HCT116 (cell line): Measurements from ENCODE around the gene ERICH6. TPM values are rescaled to one million over a fixed set of nuclear protein-coding genes. Genes with fewer than 3 reads are reported as not detected.
A peak's percentile ranks its signal among the peaks of the same experiment; 100 is the strongest.

Experiments used
- ATAC-seq: fragments of 200-7000 bp; cut with Tn5 transposase; 2 replicates; pipeline ENCODE4 v1.9.1; 2020; ENCODE audit warnings: mild to moderate bottlenecking, moderate library complexity
- BruUV-seq: library from RNA; stranded (reverse); fragments of 400-500 nt; replicated peaks from 2 replicates; lab custom pipeline; 2021; lab: Mats Ljungman, UMichigan
- CTCF ChIA-PET: fragments of 300-600 bp; sonication (Branson Sonifier 250); formaldehyde crosslinking; loops from one replicate; lab custom pipeline; 2021; ENCODE audit warnings: antibody characterized with exemption; lab: Charles Lee
- POLR2A ChIA-PET: fragments of 300-600, 350-600 bp; sonication (Branson Sonifier 250); formaldehyde crosslinking; loops from one replicate; lab custom pipeline; 2021; ENCODE audit warnings: antibody characterized with exemption; lab: Charles Lee
- RAD21 ChIA-PET, 2 experiments: fragments of 300-600 bp; sonication (Branson Sonifier 250); formaldehyde crosslinking; loops; one replicate each; lab custom pipeline; 2023; ENCODE audit warnings: low total read pairs in 2 of 2; ENCODE audit not compliant: uncharacterized antibody in 2 of 2, unreplicated experiment in 2 of 2, low non-redundant PET in 1 of 2; lab: Charles Lee
- DNase-seq: peaks from one replicate; pipeline ENCODE4 v3.0.0-alpha.2; 2010; ENCODE audit warnings: low read depth, low spot score
- H2AFZ ChIP-seq: fragments of 200-600 bp; shearing (Covaris generic), sonication (generic); 2 replicates; pipeline ENCODE4 v1.6.1; 2017; ENCODE audit warnings: low read depth, mixed run types, mixed read lengths, antibody characterized with exemption, low read length; ENCODE audit not compliant: poor library complexity, severe bottlenecking
- H3K27ac ChIP-seq: 2 replicates; pipeline ENCODE4 v1.5.1; 2012; ENCODE audit warnings: low read depth, low read length
- H3K27me3 ChIP-seq: fragments of 200-600 bp; sonication (generic); 2 replicates; pipeline ENCODE4 v1.6.1; 2016; ENCODE audit warnings: mixed run types, low read length, mixed read lengths; ENCODE audit not compliant: insufficient read depth
- H3K36me3 ChIP-seq, 2 experiments: fragments of 200-500 bp in 1 of 2; fragments of 200-600 bp in 1 of 2; sonication (Bioruptor generic) in 1 of 2; sonication (generic) in 1 of 2; 2 replicates each; pipeline versions ENCODE4 v1.5.1 to v1.6.1; 2014 to 2016; ENCODE audit warnings: low read length in 2 of 2, inconsistent platforms in 1 of 2, mixed read lengths in 1 of 2, mixed run types in 1 of 2; ENCODE audit not compliant: insufficient read depth in 2 of 2, control insufficient read depth in 1 of 2
- H3K4me1 ChIP-seq, 2 experiments: fragments of 200-600 bp in 1 of 2; sonication (generic) in 1 of 2; 2 replicates each; pipeline versions ENCODE4 v1.5.1 to v1.6.1; 2012 to 2017; ENCODE audit warnings: low read length in 2 of 2, inconsistent platforms in 1 of 2, mild to moderate bottlenecking in 1 of 2, mixed read lengths in 1 of 2, mixed run types in 1 of 2, moderate library complexity in 1 of 2; ENCODE audit not compliant: insufficient read depth in 2 of 2, control insufficient read depth in 1 of 2
- H3K4me2 ChIP-seq: fragments of 200-600 bp; sonication (generic); 2 replicates; pipeline ENCODE4 v1.6.1; 2017; ENCODE audit warnings: mixed run types, low read length, mixed read lengths
- H3K4me3 ChIP-seq, 2 experiments: fragments of 200-600 bp in 1 of 2; sonication (generic) in 1 of 2; replicated peaks in 1 of 2; 2 replicates each; pipeline ENCODE4 v1.5.1; 2011 to 2016; ENCODE audit warnings: low read length in 2 of 2, control low read depth in 1 of 2, low read depth in 1 of 2, mild to moderate bottlenecking in 1 of 2, mixed read lengths in 1 of 2, mixed run types in 1 of 2
- H3K79me2 ChIP-seq: fragments of 200-600 bp; sonication (generic); 2 replicates; pipeline ENCODE4 v1.6.1; 2017; ENCODE audit warnings: mild to moderate bottlenecking, mixed run types, low read length, moderate library complexity, mixed read lengths; ENCODE audit not compliant: insufficient read depth
- H3K9ac ChIP-seq: fragments of 200-600 bp; sonication (generic); 2 replicates; pipeline ENCODE4 v1.6.1; 2016; ENCODE audit warnings: low read length, mixed read lengths
- H3K9me2 ChIP-seq: fragments of 200-600 bp; sonication (generic), shearing (Covaris generic); 2 replicates; pipeline ENCODE4 v1.6.1; 2017; ENCODE audit warnings: mixed run types, mild to moderate bottlenecking, moderate library complexity; ENCODE audit not compliant: insufficient read depth
- H3K9me3 ChIP-seq, 2 experiments: fragments of 200-500 bp in 1 of 2; fragments of 200-600 bp in 1 of 2; sonication (Bioruptor generic) in 1 of 2; sonication (generic) in 1 of 2; 2 replicates each; pipeline ENCODE4 v1.6.1; 2014 to 2017; ENCODE audit warnings: low read length in 2 of 2, mixed read lengths in 2 of 2, inconsistent platforms in 1 of 2, low read depth in 1 of 2, mild to moderate bottlenecking in 1 of 2, mixed run types in 1 of 2, moderate library complexity in 1 of 2; ENCODE audit not compliant: control insufficient read depth in 1 of 2, insufficient read depth in 1 of 2
- H4K20me1 ChIP-seq: fragments of 200-600 bp; sonication (generic), shearing (Covaris generic); 2 replicates; pipeline ENCODE4 v1.6.1; 2017; ENCODE audit warnings: mixed run types, mild to moderate bottlenecking, moderate library complexity; ENCODE audit not compliant: insufficient read depth
- CBX3 ChIP-seq: IDR thresholded peaks from 2 replicates; pipeline ENCODE4 v1.6.1; 2012; ENCODE audit warnings: low read depth
- CEBPB ChIP-seq: IDR thresholded peaks from 2 replicates; pipeline ENCODE4 v1.6.1; 2012; ENCODE audit warnings: low read depth
- ELF1 ChIP-seq: IDR thresholded peaks from 2 replicates; pipeline ENCODE4 v1.6.1; 2012; ENCODE audit warnings: low read depth, borderline replicate concordance
- EZH2 ChIP-seq: fragments of 200-600 bp; sonication (generic); IDR thresholded peaks from 2 replicates; pipeline ENCODE4 v1.6.1; 2017; ENCODE audit warnings: antibody characterized with exemption, mixed run types
- FOSL1 ChIP-seq: IDR thresholded peaks from 2 replicates; pipeline ENCODE4 v1.6.1; 2012; ENCODE audit warnings: low read depth
- JUND ChIP-seq: IDR thresholded peaks from 2 replicates; pipeline ENCODE4 v1.6.1; 2012
- MAX ChIP-seq: IDR thresholded peaks from 2 replicates; pipeline ENCODE4 v1.6.1; 2012
- POLR2AphosphoS5 ChIP-seq: IDR thresholded peaks from 2 replicates; pipeline ENCODE4 v1.6.1; 2011; ENCODE audit warnings: mild to moderate bottlenecking, low read depth, low read length, moderate library complexity
- RAD21 ChIP-seq: IDR thresholded peaks from 2 replicates; pipeline ENCODE4 v1.6.1; 2012; ENCODE audit warnings: low read depth, mild to moderate bottlenecking
- SP1 ChIP-seq: IDR thresholded peaks from 2 replicates; pipeline ENCODE4 v1.6.1; 2012; ENCODE audit warnings: low read depth
- YY1 ChIP-seq: IDR thresholded peaks from 2 replicates; pipeline ENCODE4 v1.6.1; 2011; ENCODE audit warnings: low read length, low read depth, moderate library complexity, mild to moderate bottlenecking; ENCODE audit not compliant: insufficient replicate concordance; ENCODE audit errors: extremely low read depth
- intact Hi-C: fragments of 100-400 bp; cut with micrococcal nuclease; formaldehyde crosslinking; loops from 2 replicates; pipeline ENCODE4 v1.10.0; 2022
- total RNA-seq: library from RNA; stranded (reverse); gene quantifications from one replicate; pipeline ENCODE4 v1.2.1, GENCODE V29; 2021; ENCODE audit not compliant: unreplicated experiment

Gene ERICH6
- total RNA-seq, 1 experiment from 2014 or later = not detected

GRCh38 chr3:150738688-150739087, 35.0 kb upstream of the ERICH6 start:
- H4K20me1 ChIP-seq = peaks cover 9% of the 10 kb centered on the region; the same call in 1 of the 2 replicates
- no peak overlapping the region for H3K9ac ChIP-seq
- ChIA-PET POLR2A (interaction anchor here (1.4 kb wide), 1 partner anchor 24 kb away, joined by 4 read pairs; the partner anchor contains the start of gene SIAH2), RAD21 (no interaction called here), CTCF (interaction anchor here (1.2 kb wide), 1 partner anchor 126 kb away, joined by 3 read pairs; no protein-coding TSS in a partner anchor)
- intact Hi-C loops = no loop called here
- peaks cover 27% of the 10 kb centered on the region for H3K79me2 ChIP-seq
- H3K27me3 ChIP-seq = no peaks in the 10 kb centered on the region
- peak overlapping the region; percentile 35 for H3K4me2 ChIP-seq
- no peak overlapping the region for H2AFZ ChIP-seq
- no peaks in the 10 kb centered on the region for H3K9me3 ChIP-seq
- H3K36me3 ChIP-seq = peaks cover 3 to 5% of the 10 kb centered on the region in 2 experiments; a peak in 1 of 4 replicates
- peak; percentile 38 for ATAC-seq
- H3K27ac ChIP-seq = no peak overlapping the region
- no peaks in the 10 kb centered on the region for H3K9me2 ChIP-seq
- H3K4me1 ChIP-seq = peaks cover 21 to 30% of the 10 kb centered on the region in 2 experiments
- DNase-seq = no peak
- TSS peak; percentile 25 for BruUV-seq
- no peak overlapping the region for H3K4me3 ChIP-seq
- no peak for TF ChIP-seq YY1
- no peak for TF ChIP-seq RAD21
- TF ChIP-seq ELF1 = no peak
- no peak for TF ChIP-seq CEBPB
- no peak for TF ChIP-seq EZH2
- TF ChIP-seq JUND = peak; percentile 5; the same call in 1 of the 2 replicates
- peak; percentile 23; the same call in 1 of the 2 replicates for TF ChIP-seq SP1

GRCh38 chr3:150737874-150738679, 34.4 kb upstream of the ERICH6 start:
- DNase-seq (peak; percentile 42), ATAC-seq (peak; percentile 93)
- Histone ChIP-seq H3K27me3 (no peaks in the 10 kb centered on the region), H4K20me1 (peaks cover 8% of the 10 kb centered on the region; the same call in 1 of the 2 replicates), H3K4me3 (no peak overlapping the region), H3K27ac (no peak overlapping the region), H3K4me2 (peak overlapping the region; percentile 35), H3K9me2 (no peaks in the 10 kb centered on the region), H2AFZ (no peak overlapping the region), H3K36me3 (peaks cover 3 to 5% of the 10 kb centered on the region in 2 experiments; a peak in 1 of 4 replicates), H3K79me2 (peaks cover 21% of the 10 kb centered on the region), H3K9me3 (no peaks in the 10 kb centered on the region), H3K4me1 (peaks cover 17 to 26% of the 10 kb centered on the region in 2 experiments), H3K9ac (0 out of 2 replicates have a peak overlapping the region, but pooled peaks have one; percentile 2)
- intact Hi-C loops = no loop called here
- BruUV-seq = no TSS peak
- TF ChIP-seq POLR2AphosphoS5 (no peak), MAX (peak; percentile 51), FOSL1 (peak; percentile 59), CBX3 (peak; percentile 53; the same call in 1 of the 2 replicates), JUND (peak; percentile 53)
- ChIA-PET CTCF (interaction anchor here (1.2 kb wide), 1 partner anchor 127 kb away, joined by 3 read pairs; no protein-coding TSS in a partner anchor), RAD21 (no interaction called here), POLR2A (interaction anchor here (1.4 kb wide), 1 partner anchor 25 kb away, joined by 4 read pairs; the partner anchor contains the start of gene SIAH2)
